GM19193 (cell line): Measurements from ENCODE around the gene RFX8.

Experiments
- POLR2A ChIP-seq: IDR thresholded peaks from 4 replicates; pipeline ENCODE4 v1.6.1; 2011; ENCODE audit not compliant: insufficient read depth, insufficient read length; ENCODE audit errors: extremely low read depth

Gene RFX8

GRCh38 chr2:101405351-101405899 lies 69.5 kb downstream of the RFX8 start:
- no peak for TF ChIP-seq POLR2A

DNA sequence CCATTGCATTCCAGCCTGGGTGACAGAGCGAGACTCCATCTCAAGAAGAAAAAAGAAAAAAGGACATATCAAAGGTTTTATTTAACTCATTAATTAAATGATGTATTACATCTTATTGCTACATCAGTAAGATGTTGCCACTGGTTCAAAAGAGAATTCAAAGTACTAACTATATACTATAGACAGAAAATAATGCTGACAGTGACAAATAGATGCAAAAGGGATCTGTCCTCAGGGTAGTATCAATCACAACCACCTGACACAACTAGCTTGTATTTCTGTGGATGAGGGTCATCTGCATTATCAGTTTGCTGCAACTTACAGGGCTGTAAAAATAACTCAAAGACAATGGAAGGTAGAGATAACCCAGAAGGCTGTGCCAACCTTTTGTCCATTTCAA lies 71.2 kb downstream of the RFX8 start:
- TF ChIP-seq POLR2A, result no peak

DNA sequence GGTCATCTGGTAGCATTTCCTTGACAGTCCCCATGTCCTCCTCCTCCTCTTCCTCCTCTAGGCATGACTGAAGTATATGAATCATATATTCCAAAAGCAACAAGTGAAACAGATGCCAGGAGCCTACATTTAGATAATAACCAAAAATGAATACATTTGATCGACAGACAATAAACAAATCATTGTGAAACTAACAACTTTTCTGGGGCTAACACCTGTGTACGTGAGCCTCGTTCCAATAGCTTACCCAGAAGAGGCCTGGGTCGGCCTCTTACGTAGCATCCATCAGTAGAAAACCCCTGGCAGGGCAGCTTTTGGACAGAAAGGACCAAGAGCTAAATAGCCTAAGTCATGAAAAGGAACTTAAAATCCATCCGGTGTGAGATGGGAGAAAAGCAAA lies 72.3 kb downstream of the RFX8 start:
- TF ChIP-seq POLR2A, result no peak

- TF ChIP-seq POLR2A, result no peak
Observed at GRCh38 chr2:101401906-101402305, 73.0 kb downstream of the RFX8 start.

- TF ChIP-seq POLR2A, result no peak
Observed at GRCh38 chr2:101401326-101401665, 73.6 kb downstream of the RFX8 start.

DNA sequence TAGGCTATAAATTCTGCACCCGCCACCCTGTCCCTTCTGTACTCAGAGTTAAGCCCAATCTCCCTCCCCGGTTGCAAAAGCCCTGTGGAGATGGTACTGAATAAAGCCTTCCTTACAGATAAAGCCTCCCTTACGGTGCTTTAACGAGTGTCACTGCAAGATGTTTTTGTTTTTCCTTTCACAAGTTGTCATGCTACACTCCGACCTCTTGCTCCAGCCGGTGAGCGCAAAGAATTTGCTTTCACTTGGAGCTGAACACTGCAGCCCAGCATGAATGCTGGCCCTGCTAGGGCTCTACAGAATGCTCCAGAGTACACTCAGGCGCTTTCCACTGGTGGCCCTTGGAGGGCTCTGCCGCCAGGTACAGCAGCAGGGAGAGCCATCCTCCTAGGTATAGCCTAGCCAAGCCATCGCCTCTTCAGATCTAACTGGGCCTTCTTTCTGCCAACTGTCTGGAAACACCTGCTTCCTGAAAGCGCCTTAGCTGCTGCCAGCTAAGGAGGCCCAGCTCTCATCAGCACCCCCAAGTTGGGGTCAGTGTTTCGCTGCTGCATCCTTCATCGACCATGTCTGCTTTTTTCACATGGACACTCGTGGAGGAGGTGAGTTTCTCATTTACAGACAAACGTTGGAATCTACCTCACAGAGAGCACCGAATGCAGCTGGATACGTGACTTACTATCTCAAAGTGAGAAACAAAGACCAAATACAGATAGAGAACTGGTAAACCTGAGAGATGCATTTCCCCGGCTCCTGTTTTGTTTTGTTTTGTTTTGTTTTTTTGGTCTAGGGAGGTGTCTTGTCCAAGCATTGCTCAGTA lies 74.2 kb downstream of the RFX8 start:
- TF ChIP-seq POLR2A, result no peak

DNA sequence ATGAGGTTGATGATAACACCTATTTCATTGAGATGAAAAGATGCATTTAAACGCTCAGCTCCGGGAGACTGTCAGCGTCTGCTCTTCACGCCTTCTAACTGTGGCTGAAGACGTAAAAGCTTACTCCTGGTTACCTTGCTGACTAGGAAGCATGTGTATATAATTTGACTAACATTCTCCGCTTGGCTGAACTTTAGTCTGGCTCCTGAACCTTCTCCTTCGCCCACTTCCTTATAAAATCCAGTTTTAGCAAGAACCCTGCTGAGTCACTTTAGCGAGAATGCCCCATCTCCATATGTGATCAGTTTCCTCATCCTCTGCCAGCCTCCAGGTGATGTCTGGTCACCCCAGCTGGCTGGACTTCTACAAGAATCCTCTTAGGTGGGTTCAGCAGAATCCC lies 74.9 kb downstream of the RFX8 start:
- TF ChIP-seq POLR2A, result no peak

DNA sequence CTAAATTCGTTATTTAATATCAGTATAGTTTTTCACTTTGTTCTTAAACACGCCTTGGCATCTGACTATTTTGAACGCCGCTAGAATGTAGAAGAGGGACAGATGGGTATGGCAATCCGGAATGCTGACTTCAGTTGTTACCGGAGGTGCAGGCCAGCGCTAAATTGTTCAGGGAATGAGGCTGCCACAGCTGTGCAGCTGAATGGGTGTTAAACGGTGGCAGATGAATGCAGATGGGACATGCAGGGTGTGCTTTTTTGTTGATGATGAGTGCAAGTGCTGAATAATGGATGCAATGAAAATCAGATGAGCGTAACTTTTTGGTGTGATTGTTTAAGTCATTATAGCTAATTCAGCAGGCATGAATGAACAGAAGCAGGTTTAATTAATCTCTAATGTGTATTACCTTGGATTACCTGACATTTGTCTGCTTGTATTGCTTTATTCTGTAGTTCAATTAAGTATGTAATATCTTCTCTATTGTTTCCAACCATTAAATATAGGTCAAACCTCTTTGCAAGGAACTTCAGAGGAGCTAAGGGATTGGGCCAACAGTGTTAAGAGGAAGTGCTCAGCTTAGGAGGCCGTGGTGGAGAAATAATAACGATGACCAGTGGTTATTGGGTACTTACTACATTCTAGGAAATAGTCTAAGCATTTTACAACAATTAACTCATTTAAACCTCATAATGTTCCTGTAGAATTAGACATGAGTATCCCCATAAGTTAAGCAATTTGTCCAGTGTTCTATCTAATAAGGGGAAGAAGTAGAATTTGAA lies 75.7 kb downstream of the RFX8 start:
- TF ChIP-seq POLR2A, result no peak

- TF ChIP-seq POLR2A, result no peak
Observed at GRCh38 chr2:101398116-101398821, 76.6 kb downstream of the RFX8 start.

- TF ChIP-seq POLR2A, result no peak
Observed at GRCh38 chr2:101396316-101396717, 78.6 kb downstream of the RFX8 start.

DNA sequence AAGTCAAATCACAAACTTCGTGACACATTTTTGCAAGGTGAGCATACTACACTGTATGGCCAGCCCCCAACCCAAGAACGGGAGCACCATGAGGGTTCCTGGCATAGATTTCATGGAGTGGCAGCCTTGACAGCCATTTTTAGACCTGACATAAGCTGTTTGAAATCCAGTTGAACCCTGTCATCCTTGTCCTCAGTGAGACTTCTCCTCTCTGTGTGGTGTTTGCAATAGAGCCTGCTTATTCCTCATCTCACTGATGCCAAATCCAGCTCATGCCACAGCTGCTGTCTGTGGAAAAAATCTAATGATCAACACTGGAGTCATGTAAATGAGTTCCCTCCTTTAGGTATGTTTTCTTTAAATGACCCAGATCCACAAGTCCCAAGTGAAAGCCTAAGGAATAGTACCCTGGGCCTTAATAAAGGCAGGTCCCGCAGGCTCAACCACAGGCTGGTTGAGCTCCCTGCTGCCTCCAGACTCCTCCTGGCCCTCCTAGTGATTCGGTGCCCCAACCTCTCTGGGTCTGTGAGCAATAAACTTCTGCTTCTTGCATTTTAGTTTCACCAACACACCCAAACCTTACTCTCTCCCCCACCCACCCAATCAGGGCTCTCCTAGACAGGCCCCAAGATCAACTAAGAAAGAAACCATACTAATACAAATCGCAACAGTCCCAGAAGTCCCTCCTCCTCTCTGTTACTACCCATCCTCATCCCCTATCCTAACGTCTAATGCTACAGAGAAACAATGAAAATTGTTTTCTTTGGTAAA lies 79.2 kb downstream of the RFX8 start:
- no peak for TF ChIP-seq POLR2A

GRCh38 chr2:101388232-101388631 lies 86.7 kb downstream of the RFX8 start:
- TF ChIP-seq POLR2A, result no peak

DNA sequence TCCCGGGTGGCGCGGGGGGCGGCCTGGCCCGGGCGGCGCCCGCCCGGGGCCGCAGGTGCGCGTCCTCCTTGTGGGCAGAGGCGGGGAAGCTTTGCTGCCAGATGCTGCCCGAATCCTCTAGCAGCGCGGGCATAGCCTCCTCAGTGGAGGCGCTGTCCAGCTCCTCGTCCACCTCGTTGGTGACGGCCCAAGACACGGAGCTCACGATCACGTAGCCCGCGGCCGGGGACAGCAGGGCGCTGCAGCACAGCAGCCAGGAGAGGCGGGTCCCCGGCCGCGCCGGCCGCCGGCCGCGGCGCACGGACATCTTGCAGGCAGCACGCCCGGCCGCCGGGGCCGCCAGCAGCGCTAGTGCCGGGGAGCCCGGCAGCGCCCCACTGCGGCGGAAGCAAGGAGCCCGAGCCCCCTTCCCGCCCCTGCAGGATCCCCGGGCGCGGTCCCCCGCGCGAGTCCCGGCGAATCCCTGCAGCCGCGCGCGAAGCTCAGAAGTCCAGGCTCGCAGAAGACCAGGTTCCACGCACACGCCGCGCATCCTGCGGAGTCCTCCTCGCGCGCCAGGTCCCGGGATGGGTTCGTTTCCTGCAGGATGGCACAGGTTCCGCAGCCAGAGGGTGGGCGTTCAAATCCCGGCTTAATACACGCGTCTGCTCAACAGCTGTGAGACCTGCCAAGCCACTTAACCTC lies 87.6 kb downstream of the RFX8 start, which contains the start of gene CREG2:
Gene CREG2, minus strand, starts transcription at position 353 of the 684 bp plus-strand sequence. Its CDS starts 46 bp downstream, at position 307.
- TF ChIP-seq POLR2A, result no peak

- TF ChIP-seq POLR2A, result no peak
Observed at GRCh38 chr2:101386599-101387150, 88.2 kb downstream of the RFX8 start.

DNA sequence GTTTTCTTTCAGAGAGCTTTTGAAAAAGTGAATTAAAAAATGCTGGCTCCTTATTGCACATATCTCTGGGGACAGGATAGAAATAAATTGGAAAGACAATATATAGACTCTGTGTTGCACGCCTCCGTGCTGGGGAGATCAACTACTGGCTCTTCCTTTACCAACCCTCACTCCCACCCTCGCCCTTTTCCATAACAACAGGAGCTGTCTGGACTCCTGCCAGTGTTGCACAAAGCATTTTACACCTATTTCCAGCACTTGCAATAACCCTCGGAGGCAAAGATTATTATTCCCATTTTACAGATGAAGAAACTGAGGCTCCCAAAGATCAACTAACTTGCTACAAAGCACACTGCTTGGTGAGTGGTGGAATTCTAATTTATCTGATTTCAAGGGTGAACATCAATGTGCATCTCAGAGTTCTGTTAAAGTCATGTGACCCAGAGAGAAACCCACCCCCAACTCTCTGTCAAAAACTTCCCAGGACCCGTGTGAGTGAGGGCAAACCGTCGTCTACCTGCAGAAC lies 91.8 kb downstream of the RFX8 start:
- no peak for TF ChIP-seq POLR2A
